ENCODE results near the gene CPNE2. TPM values are rescaled to one million over a fixed set of nuclear protein-coding genes. Genes with fewer than 3 reads are reported as not detected.

The CPNE2 gene
- polyA plus RNA-seq, 4 donors: 3.1 to 22.9 (median 11.5) TPM

DNA sequence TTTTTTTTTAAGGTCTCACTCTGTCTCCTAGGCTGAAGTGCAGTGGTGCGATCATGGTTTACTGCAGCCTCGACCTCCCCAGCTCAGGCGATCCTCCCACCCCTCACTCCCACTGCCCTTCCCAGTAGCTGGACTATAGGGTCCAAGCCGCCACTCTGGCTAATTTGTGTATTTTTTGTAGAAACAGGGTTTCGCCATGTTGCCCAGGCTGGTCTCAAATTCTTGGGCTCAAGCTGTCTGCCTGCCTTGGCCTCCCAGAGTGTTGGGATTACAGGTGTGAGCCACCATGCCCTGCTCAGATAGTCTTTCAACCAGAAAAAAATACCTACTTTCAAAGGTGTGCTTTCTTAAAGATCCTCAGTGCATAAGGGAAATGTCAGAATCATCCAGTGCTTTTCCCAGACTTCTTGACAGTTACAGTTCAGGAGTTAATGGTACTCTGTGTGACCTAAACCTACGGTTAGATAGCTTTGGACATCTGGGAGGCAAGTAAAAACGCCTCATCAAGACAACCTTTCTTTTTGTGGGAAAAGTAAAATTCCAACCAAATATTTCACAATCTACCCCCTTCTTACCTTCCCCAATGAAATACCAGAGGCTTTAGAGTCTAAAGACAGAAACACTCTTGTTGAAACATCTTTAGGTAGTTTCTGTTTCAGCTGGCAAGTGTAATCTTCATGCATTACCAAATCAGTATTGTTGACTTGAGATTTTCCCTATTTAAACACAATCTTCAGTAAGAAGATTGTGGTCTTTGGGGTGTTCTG is 100.5 kb downstream of the CPNE2 start:
- 77 to 85% (median 83%) methylated on average over 7 of the region's 7 CpGs for WGBS, 3 donors
- H3K9me3 ChIP-seq (ENCODE audit: control insufficient read depth in 2 of 2, insufficient read depth in 1 of 2, low read depth in 1 of 2, low read length in 1 of 2): no peaks in the 10 kb centered on the region
- H3K27me3 ChIP-seq (ENCODE audit: control insufficient read depth in 3 of 3, insufficient read depth in 3 of 3, low read length in 3 of 3): no peaks in the 10 kb centered on the region
- H3K27ac ChIP-seq (ENCODE audit: low read depth in 1 of 3, low read length in 2 of 3): no peak overlapping the region
- peaks cover 0 to 28% (median 0%) of the 10 kb centered on the region in 3 donors for H3K36me3 ChIP-seq (ENCODE audit: control insufficient read depth in 3 of 3, insufficient read depth in 2 of 3, low read depth in 1 of 3, low read length in 3 of 3)
- FAIRE-seq (no peak), DNase-seq (no peak)
- H3K4me1 ChIP-seq (ENCODE audit: control insufficient read depth in 3 of 3, insufficient read depth in 2 of 3, low read depth in 1 of 3, low read length in 2 of 3): peaks cover 0 to 11% (median 0%) of the 10 kb centered on the region in 3 donors
- H3K4me3 ChIP-seq (ENCODE audit: low read depth in 1 of 3, low read length in 3 of 3): no peak overlapping the region

DNA sequence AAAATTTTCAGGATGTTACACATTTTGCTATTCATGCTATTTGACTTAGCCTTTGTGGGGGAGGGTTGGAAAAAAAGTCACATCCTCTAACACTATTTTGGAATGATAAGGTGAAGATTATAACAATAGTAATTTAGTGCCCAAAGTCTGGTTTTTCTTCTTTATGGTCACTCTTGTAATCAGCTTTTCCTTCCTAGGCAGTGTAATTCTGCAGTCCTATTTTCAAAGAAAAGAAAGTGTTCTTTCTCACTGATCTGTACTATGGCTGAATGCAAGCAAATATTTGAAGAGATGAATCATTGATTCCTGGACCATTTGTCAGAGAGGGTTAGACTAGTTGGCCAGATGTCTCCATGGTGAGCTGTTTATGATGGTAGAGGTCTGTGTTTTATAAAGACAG is 102.1 kb downstream of the CPNE2 start:
- no peaks in the 10 kb centered on the region for H3K27me3 ChIP-seq (ENCODE audit: control insufficient read depth in 3 of 3, insufficient read depth in 3 of 3, low read length in 3 of 3)
- H3K36me3 ChIP-seq (ENCODE audit: control insufficient read depth in 3 of 3, insufficient read depth in 2 of 3, low read depth in 1 of 3, low read length in 3 of 3): peaks cover 0 to 27% (median 0%) of the 10 kb centered on the region in 3 donors
- peaks cover 0 to 7% (median 0%) of the 10 kb centered on the region in 3 donors for H3K4me1 ChIP-seq (ENCODE audit: control insufficient read depth in 3 of 3, insufficient read depth in 2 of 3, low read depth in 1 of 3, low read length in 2 of 3)
- H3K27ac ChIP-seq (ENCODE audit: low read depth in 1 of 3, low read length in 2 of 3): no peak overlapping the region
- no peak for DNase-seq
- no peaks in the 10 kb centered on the region for H3K9me3 ChIP-seq (ENCODE audit: control insufficient read depth in 2 of 2, insufficient read depth in 1 of 2, low read depth in 1 of 2, low read length in 1 of 2)
- no peak overlapping the region for H3K4me3 ChIP-seq (ENCODE audit: low read depth in 1 of 3, low read length in 3 of 3)
- FAIRE-seq: no peak

DNA sequence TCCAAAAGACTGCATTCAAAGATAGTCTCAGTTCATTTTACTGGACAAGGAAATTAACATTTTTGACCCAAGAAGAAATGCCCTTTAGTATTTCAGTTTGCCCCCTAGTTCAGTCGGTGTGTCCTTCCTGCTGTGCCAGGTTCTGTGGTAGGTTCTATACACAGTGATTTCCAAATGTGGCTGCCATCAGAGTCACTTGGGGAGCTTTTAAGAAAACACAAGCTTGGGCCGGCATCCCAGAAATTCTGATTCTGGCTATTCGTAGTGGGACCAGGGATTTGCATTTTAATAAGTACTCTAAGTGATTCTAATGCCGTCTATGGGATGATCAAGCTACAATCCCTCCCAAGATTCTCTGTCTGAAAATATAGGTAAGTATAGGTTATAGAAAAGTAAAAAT is 103.9 kb downstream of the CPNE2 start:
- no peak overlapping the region for H3K4me3 ChIP-seq (ENCODE audit: low read depth in 1 of 3, low read length in 3 of 3)
- no peak for FAIRE-seq
- WGBS, 3 donors: 82 to 90% (median 88%) methylated on average over 4 of the region's 4 CpGs
- H3K27me3 ChIP-seq (ENCODE audit: control insufficient read depth in 3 of 3, insufficient read depth in 3 of 3, low read length in 3 of 3): no peaks in the 10 kb centered on the region
- no peak for DNase-seq
- peaks cover 0 to 20% (median 0%) of the 10 kb centered on the region in 3 donors for H3K36me3 ChIP-seq (ENCODE audit: control insufficient read depth in 3 of 3, insufficient read depth in 2 of 3, low read depth in 1 of 3, low read length in 3 of 3)
- H3K4me1 ChIP-seq (ENCODE audit: control insufficient read depth in 3 of 3, insufficient read depth in 2 of 3, low read depth in 1 of 3, low read length in 2 of 3): peaks cover 0 to 3% (median 0%) of the 10 kb centered on the region in 3 donors
- no peaks in the 10 kb centered on the region for H3K9me3 ChIP-seq (ENCODE audit: control insufficient read depth in 2 of 2, insufficient read depth in 1 of 2, low read depth in 1 of 2, low read length in 1 of 2)
- H3K27ac ChIP-seq (ENCODE audit: low read depth in 1 of 3, low read length in 2 of 3): no peak overlapping the region

DNA sequence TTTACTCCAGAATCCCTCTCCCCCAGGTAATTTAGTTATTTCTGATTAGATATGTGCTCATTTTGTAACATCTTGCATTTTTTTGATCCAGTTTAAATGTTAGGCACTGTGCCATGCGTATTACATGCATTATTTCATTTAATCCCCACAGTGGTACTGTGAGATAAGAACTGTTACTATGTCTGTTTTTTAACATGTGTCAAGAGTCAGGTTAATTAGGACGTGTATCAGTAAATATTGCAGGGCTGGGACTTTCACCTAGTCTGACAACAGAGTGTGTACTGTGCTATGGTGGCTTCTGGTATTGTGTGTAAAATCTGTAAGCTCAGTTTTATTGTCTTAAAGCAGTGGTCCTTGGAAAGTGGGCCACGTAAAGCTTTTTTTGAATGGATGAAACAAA is 104.4 kb downstream of the CPNE2 start:
- DNase-seq: peak in 1 of 2 donors; percentile 12
- Histone ChIP-seq H3K27ac (ENCODE audit: low read depth in 1 of 3, low read length in 2 of 3) (no peak overlapping the region), H3K4me1 (ENCODE audit: control insufficient read depth in 3 of 3, insufficient read depth in 2 of 3, low read depth in 1 of 3, low read length in 2 of 3) (peaks cover 0 to 2% (median 0%) of the 10 kb centered on the region in 3 donors), H3K36me3 (ENCODE audit: control insufficient read depth in 3 of 3, insufficient read depth in 2 of 3, low read depth in 1 of 3, low read length in 3 of 3) (peaks cover 0 to 20% (median 0%) of the 10 kb centered on the region in 3 donors), H3K27me3 (ENCODE audit: control insufficient read depth in 3 of 3, insufficient read depth in 3 of 3, low read length in 3 of 3) (no peaks in the 10 kb centered on the region), H3K4me3 (ENCODE audit: low read depth in 1 of 3, low read length in 3 of 3) (no peak overlapping the region), H3K9me3 (ENCODE audit: control insufficient read depth in 2 of 2, insufficient read depth in 1 of 2, low read depth in 1 of 2, low read length in 1 of 2) (no peaks in the 10 kb centered on the region)
- 54 to 76% (median 67%) methylated on average over 3 of the region's 3 CpGs for WGBS, 3 donors
- no peak for FAIRE-seq

Other genes with a start within 250 kb of the CPNE2 start
- gene SLC12A3, start 227.4 kb upstream of the CPNE2 start, polyA plus RNA-seq: under 1 TPM in 2 of 4 donors, not detected in 2; 0.04 TPM
- gene HERPUD1, start 160.4 kb upstream of the CPNE2 start, polyA plus RNA-seq: 100 to 1,000 TPM in 2 of 4 donors, 10 to 100 TPM in 2; 25.9 to 129 (median 97.1) TPM
- 1 to 10 TPM in 2 of 4 donors, under 1 TPM in 1, not detected in 1; 0.34 to 1.6 (median 1.6) TPM for gene CETP, start 130.6 kb upstream of the CPNE2 start, polyA plus RNA-seq
- gene NLRC5, start 103.0 kb upstream of the CPNE2 start, polyA plus RNA-seq: 10 to 100 TPM in 2 of 4 donors, 1 to 10 TPM in 2; 6.3 to 29.2 (median 16.7) TPM
- gene PSME3IP1, start 93.5 kb downstream of the CPNE2 start, polyA plus RNA-seq: 10 to 100 TPM; 60.8 to 93.4 (median 70.6) TPM
- 10 to 100 TPM; 12.4 to 43.9 (median 17.2) TPM for gene RSPRY1, start 93.7 kb downstream of the CPNE2 start, polyA plus RNA-seq
- 10 to 100 TPM; 18.8 to 40.9 (median 27.6) TPM for gene ARL2BP, start 152.7 kb downstream of the CPNE2 start, polyA plus RNA-seq
- 100 to 1,000 TPM in 3 of 4 donors, 10 to 100 TPM in 1; 56.9 to 162 (median 138) TPM for gene PLLP, start 192.1 kb downstream of the CPNE2 start, polyA plus RNA-seq